NB4 (cell line): Measurements from ENCODE around the gene PLXDC2.

Experiments used
- CTCF ChIP-seq: IDR thresholded peaks from one replicate; pipeline ENCODE4 v1.5.1; 2012; ENCODE audit warnings: low read depth, low read length
- MAX ChIP-seq: IDR thresholded peaks from 2 replicates; pipeline ENCODE4 v1.6.1; 2011; ENCODE audit warnings: low read depth, low read length
- POLR2A ChIP-seq: IDR thresholded peaks from 2 replicates; pipeline ENCODE4 v1.6.1; 2011; ENCODE audit warnings: mild to moderate bottlenecking; ENCODE audit not compliant: insufficient read length; ENCODE audit errors: extremely low read depth

- TF ChIP-seq CTCF (no peak), MAX (no peak), POLR2A (no peak)
Observed at GRCh38 chr10:19932806-19933371, 116.7 kb downstream of the PLXDC2 start.
